Measurements from ENCODE around the gene PLPPR4.

DNA sequence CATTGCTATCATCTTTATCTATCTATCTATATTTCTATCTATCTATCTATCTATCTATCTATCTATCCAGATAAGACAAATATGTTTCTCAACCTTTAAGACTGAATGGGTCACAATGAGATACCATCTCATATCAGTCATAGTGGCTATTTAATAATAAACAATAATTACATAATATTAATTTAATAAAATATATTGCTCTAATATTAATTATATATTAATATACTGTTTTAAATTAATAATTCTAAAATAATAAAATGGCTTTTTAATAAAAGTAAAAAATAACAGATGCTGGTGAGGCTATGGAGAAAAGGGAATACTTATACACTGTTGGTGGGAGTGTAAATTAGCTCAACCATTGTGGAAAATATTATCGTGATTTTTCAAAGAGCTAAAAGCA lies 13.0 kb upstream of the PLPPR4 start:
- TF ChIP-seq, protein P1, sequence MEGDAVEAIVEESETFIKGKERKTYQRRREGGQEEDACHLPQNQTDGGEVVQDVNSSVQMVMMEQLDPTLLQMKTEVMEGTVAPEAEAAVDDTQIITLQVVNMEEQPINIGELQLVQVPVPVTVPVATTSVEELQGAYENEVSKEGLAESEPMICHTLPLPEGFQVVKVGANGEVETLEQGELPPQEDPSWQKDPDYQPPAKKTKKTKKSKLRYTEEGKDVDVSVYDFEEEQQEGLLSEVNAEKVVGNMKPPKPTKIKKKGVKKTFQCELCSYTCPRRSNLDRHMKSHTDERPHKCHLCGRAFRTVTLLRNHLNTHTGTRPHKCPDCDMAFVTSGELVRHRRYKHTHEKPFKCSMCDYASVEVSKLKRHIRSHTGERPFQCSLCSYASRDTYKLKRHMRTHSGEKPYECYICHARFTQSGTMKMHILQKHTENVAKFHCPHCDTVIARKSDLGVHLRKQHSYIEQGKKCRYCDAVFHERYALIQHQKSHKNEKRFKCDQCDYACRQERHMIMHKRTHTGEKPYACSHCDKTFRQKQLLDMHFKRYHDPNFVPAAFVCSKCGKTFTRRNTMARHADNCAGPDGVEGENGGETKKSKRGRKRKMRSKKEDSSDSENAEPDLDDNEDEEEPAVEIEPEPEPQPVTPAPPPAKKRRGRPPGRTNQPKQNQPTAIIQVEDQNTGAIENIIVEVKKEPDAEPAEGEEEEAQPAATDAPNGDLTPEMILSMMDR (IDR thresholded peaks at IDR 0.05 in 8 of 11, conservative IDR thresholded peaks at IDR 0.05 in 3 of 11), result no peak
- no peak for TF ChIP-seq POLR2A (IDR thresholded peaks at IDR 0.05)
